HG02642 (cell line): ENCODE results near the gene TBC1D30.
A peak's percentile ranks its signal among the peaks of the same experiment; 100 is the strongest.
"Not testable (repeated sequence)": the region's sequence is repeated elsewhere in the genome, so short reads cannot be mapped to it uniquely, and the experiment has no call there.

Experiments used
- ATAC-seq: cut with Tn5 transposase; IDR thresholded peaks from one replicate; pipeline ENCODE4 v1.9.1; 2021; ENCODE audit warnings: mild to moderate bottlenecking; ENCODE audit not compliant: unreplicated experiment, poor library complexity

Gene TBC1D30

GRCh38 chr12:64848409-64848808, 24.0 kb downstream of the TBC1D30 start:
- ATAC-seq, result not testable (repeated sequence)

GRCh38 chr12:64858882-64859605, 34.6 kb downstream of the TBC1D30 start:
- no peak for ATAC-seq

- no peak for ATAC-seq
These were observed 36.1 kb downstream of the TBC1D30 start for GRCh38 chr12:64860446-64860998.

- ATAC-seq, result no peak
These were observed 39.9 kb downstream of the TBC1D30 start for GRCh38 chr12:64864319-64864718.

- ATAC-seq, result no peak
These were observed 50.7 kb downstream of the TBC1D30 start for GRCh38 chr12:64875186-64875585.

GRCh38 chr12:64876388-64877071, 52.1 kb downstream of the TBC1D30 start:
- ATAC-seq, result peak; percentile 21

GRCh38 chr12:64877363-64878004, 53.0 kb downstream of the TBC1D30 start:
- peak; percentile 77 for ATAC-seq

- ATAC-seq, result no peak
These were observed 58.2 kb downstream of the TBC1D30 start for GRCh38 chr12:64882687-64883086.

- peak; percentile 57 for ATAC-seq
These were observed 59.1 kb downstream of the TBC1D30 start for GRCh38 chr12:64883264-64884163.

GRCh38 chr12:64884164-64884542, 59.7 kb downstream of the TBC1D30 start:
- no peak for ATAC-seq

- no peak for ATAC-seq
These were observed 60.3 kb downstream of the TBC1D30 start for GRCh38 chr12:64884728-64885127.

- ATAC-seq, result no peak
These were observed 65.2 kb downstream of the TBC1D30 start for GRCh38 chr12:64889434-64890216.

GRCh38 chr12:64890873-64891468, 66.5 kb downstream of the TBC1D30 start:
- ATAC-seq, result peak; percentile 68

GRCh38 chr12:64891629-64892028, 67.2 kb downstream of the TBC1D30 start:
- no peak for ATAC-seq

- no peak for ATAC-seq
These were observed 68.1 kb downstream of the TBC1D30 start for GRCh38 chr12:64892561-64892960.

GRCh38 chr12:64893961-64894360, 69.5 kb downstream of the TBC1D30 start:
- no peak for ATAC-seq

- no peak for ATAC-seq
These were observed 70.5 kb downstream of the TBC1D30 start for GRCh38 chr12:64894827-64895475.

- ATAC-seq, result no peak
These were observed 71.1 kb downstream of the TBC1D30 start for GRCh38 chr12:64895526-64895925.
